Neutrophil (primary cell): ENCODE measurements around the gene NFKBIE.

Source experiments
- H3K27ac ChIP-seq: fragments of 200-600 bp; sonication (generic); 2 replicates; pipeline ENCODE4 v1.5.1; 2016; ENCODE audit warnings: mild to moderate bottlenecking, moderate library complexity
- H3K27me3 ChIP-seq: fragments of 200-600 bp; sonication (generic); 2 replicates; pipeline ENCODE4 v1.6.0; 2016; ENCODE audit warnings: mild to moderate bottlenecking
- H3K36me3 ChIP-seq: fragments of 200-600 bp; sonication (generic); 2 replicates; pipeline ENCODE4 v1.5.1; 2017
- H3K4me1 ChIP-seq, 2 experiments: fragments of 200-600 bp in 1 of 2; sonication (generic) in 1 of 2; 1 replicate in 1 of 2; 2 replicates in 1 of 2; pipeline versions ENCODE4 v1.5.1 to v1.6.1; 2013 to 2016; ENCODE audit warnings: low read depth in 1 of 2, low read length in 1 of 2, mild to moderate bottlenecking in 1 of 2, moderate library complexity in 1 of 2; ENCODE audit not compliant: control insufficient read depth in 1 of 2, insufficient read depth in 1 of 2
- H3K4me3 ChIP-seq, 2 experiments: fragments of 200-600 bp in 1 of 2; sonication (generic) in 1 of 2; 1 replicate in 1 of 2; 2 replicates in 1 of 2; pipeline ENCODE4 v1.5.1; 2013 to 2016; ENCODE audit warnings: low read depth in 1 of 2, low read length in 1 of 2, mild to moderate bottlenecking in 1 of 2, moderate library complexity in 1 of 2
- H3K9me3 ChIP-seq: fragments of 200-600 bp; sonication (generic); 2 replicates; pipeline ENCODE4 v1.5.1; 2016
- TF ChIP-seq, protein P1 (sequence below): fragments of 200-600 bp; sonication (generic); IDR thresholded peaks from 2 replicates; pipeline ENCODE4 v1.5.1; 2016; ENCODE audit warnings: antibody characterized with exemption

Gene NFKBIE

DNA sequence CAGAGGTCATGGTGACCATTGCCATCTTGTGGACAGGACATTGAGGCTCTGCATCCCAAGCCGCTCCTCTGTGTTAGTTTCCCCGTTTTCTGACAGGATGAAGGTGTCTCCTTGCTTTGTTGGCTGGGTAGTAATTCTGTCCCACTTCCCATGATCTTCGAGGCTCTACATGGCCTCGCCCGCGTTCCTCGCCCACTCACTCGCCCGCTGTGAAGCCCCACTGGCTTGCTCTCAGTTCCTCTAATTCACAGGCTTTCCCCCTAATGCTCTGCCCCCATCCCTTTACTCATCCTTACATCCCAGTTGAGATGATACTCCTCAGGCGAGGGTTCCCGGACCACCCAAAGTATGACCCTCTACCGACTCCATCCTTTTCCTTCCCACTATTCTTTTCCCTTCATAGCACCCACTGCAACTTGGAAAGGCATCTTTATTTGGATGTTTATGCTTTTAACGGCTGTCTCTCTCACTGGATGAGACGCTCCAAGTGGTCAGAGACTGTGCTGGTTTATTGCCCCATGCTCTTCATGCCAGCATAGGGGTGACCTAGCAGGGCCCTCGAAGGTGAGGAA is 7.5 kb downstream of the NFKBIE start:
- TF ChIP-seq, protein P1, sequence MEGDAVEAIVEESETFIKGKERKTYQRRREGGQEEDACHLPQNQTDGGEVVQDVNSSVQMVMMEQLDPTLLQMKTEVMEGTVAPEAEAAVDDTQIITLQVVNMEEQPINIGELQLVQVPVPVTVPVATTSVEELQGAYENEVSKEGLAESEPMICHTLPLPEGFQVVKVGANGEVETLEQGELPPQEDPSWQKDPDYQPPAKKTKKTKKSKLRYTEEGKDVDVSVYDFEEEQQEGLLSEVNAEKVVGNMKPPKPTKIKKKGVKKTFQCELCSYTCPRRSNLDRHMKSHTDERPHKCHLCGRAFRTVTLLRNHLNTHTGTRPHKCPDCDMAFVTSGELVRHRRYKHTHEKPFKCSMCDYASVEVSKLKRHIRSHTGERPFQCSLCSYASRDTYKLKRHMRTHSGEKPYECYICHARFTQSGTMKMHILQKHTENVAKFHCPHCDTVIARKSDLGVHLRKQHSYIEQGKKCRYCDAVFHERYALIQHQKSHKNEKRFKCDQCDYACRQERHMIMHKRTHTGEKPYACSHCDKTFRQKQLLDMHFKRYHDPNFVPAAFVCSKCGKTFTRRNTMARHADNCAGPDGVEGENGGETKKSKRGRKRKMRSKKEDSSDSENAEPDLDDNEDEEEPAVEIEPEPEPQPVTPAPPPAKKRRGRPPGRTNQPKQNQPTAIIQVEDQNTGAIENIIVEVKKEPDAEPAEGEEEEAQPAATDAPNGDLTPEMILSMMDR: no peak
- peaks cover 23 to 25% of the 10 kb centered on the region in 2 experiments for H3K4me1 ChIP-seq
- H3K27ac ChIP-seq: peak overlapping the region; percentile 36
- H3K36me3 ChIP-seq: peaks cover 47% of the 10 kb centered on the region
- no peaks in the 10 kb centered on the region for H3K9me3 ChIP-seq
- peak overlapping the region; percentile 67 to 84 for H3K4me3 ChIP-seq
- peaks cover 7% of the 10 kb centered on the region for H3K27me3 ChIP-seq

DNA sequence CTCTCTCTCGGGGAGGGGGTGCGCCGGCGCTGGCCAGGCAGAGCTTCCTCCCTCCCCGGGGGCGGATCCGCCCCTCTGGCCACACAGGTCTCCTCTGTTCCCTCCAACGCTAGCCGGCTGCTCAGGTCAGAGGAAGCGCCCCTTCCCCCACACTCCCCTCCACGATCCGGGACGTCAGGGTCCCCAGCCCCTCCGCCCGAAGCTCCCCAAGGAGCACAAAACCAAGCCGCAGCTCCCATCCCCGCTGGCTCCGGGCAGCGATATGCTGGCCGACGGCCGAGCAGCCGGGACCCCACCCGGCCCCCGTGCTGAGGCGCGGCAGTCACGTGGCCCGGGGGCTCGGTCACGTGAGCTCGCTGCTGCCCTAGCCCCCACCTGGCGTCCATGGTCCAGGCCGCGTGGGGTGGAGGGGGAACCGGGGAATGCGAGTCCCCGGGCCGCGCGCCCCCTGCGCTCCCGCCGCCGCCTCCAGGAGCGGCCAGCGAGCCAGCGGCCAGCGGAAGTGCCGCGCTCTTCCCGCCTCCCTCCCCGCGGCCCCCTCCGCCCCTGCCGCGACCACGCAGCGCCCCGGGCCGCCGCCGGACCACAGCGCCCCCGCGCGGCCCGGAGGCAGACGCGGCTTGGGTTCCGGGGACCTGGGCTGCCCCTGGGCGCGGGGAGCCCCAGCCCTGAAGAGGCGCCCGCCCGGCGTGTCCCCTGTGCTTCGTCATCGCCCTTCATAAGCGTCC is 8.2 kb downstream of the NFKBIE start, which contains the start of gene SLC35B2:
SLC35B2 (minus strand) TSS at position 504 of the 728 bp plus-strand sequence; CDS start at position 386, 118 bp downstream.
- TF ChIP-seq, protein P1: peak; percentile 68
- Histone ChIP-seq H3K27ac (peak within 1 kb of the TSS; percentile 36), H3K27me3 (peaks cover 7% of the 10 kb centered on the region), H3K9me3 (no peaks in the 10 kb centered on the region), H3K4me3 (peak within 1 kb of the TSS; percentile 67 to 84), H3K4me1 (peaks cover 17 to 18% of the 10 kb centered on the region in 2 experiments), H3K36me3 (peaks cover 50% of the 10 kb centered on the region)

DNA sequence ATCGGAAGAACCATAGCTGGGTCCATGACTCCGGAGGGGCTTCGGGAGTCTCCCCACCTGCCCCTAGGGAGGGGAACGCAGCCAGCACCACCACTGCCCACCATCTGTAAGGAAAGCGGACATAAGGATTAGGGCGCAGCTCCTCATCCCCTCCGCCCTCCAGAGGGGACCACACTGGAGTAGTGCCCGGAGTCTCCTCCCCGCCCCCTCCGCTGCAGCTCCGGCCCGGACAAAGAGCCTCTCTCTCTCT is 8.7 kb downstream of the NFKBIE start:
- Histone ChIP-seq H3K9me3 (no peaks in the 10 kb centered on the region), H3K4me3 (peak overlapping the region; percentile 67 to 84), H3K27ac (peak overlapping the region; percentile 18), H3K27me3 (peaks cover 7% of the 10 kb centered on the region), H3K36me3 (peaks cover 55% of the 10 kb centered on the region), H3K4me1 (peaks cover 16 to 17% of the 10 kb centered on the region in 2 experiments)
- TF ChIP-seq, protein P1: no peak

DNA sequence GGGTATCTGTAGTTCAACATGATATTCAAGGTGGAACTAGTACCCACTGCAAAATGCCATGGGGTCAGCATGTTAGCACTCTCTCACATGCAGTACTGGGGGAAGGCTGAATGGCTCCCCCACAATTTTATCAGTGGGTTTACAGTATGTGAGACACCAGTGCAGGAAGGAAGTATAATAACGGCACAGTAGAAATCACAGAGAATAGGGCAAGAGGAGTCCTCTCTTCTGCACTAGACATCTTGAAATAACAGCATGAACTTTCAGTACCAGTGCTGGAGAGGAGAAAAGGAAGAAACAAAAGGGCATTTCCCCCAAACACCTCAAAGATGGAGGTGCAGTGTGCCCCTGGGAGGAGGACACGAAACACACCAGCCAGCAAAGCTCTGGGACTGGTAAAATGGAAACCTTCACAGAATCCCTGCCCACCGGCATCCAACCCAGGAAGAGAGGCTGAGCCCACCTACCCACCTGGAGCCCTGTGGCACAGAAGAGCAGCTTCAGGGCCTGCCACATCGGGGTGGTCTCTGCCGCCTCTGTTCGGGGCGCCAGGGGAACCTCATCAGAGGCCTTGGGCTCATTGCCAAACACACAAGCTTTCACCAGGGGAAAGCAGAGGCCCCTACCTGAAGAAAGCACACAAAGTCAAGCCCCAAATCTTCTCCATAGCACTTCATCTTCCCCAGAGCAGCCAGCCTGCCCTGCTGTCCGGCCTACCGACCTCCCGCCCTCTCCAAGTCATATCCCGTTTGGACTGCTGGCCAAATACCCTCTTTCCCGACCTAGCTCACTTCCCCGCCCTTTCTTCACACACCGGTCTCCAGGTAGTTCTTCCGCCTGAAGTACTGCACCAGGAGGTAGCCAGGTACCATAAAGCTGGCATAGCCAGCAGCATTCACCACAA is 9.2 kb downstream of the NFKBIE start:
- TF ChIP-seq, protein P1: no peak
- no peaks in the 10 kb centered on the region for H3K9me3 ChIP-seq
- H3K4me3 ChIP-seq: peak overlapping the region; percentile 67 to 84
- peaks cover 16 to 17% of the 10 kb centered on the region in 2 experiments for H3K4me1 ChIP-seq
- peaks cover 56% of the 10 kb centered on the region for H3K36me3 ChIP-seq
- peaks cover 7% of the 10 kb centered on the region for H3K27me3 ChIP-seq
- peak overlapping the region; percentile 18 for H3K27ac ChIP-seq

DNA sequence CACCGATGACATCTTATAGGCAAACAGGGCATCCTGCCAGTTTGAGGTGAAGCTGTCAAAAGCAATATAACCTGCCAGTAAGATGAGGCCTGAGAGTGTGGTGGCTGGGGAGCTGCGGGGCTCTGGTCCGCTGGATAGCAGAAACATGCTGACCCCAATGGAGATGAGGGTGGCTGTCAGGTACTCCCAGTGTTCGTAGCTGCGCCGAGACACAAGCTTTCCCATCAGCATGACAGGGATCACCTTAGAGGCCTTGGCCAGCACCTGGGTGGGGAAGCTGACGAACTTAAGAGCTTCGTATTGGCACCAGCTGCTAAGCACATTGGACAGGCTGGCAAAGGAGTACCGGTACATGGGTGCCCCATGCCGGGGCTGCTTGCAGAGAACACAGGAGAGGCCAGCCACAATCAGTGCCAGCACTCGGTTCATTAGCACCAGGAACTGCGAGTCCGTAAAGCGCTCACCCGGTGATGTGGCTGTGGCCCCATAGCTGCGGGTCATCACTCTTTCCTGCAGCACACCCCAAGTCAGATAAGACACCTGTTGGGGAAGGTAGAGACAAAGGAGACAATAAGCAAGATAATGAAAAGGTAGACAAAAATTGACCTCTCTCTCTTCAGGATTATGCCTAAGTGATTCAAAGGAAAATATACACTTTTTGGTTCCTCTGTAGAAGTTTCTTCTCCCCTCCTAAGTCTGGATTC is 10.1 kb downstream of the NFKBIE start:
- Histone ChIP-seq H3K4me3 (no peak overlapping the region), H3K36me3 (peaks cover 62% of the 10 kb centered on the region), H3K27ac (no peak overlapping the region), H3K27me3 (peaks cover 7% of the 10 kb centered on the region), H3K9me3 (no peaks in the 10 kb centered on the region), H3K4me1 (peaks cover 16 to 17% of the 10 kb centered on the region in 2 experiments)
- TF ChIP-seq, protein P1: no peak
